Keratinocyte (primary cell): ENCODE measurements around the gene MFAP2.

Experiments used
- EZH2 ChIP-seq: IDR thresholded peaks from one replicate; pipeline ENCODE4 v1.6.1; 2012; ENCODE audit warnings: inconsistent platforms, mild to moderate bottlenecking, low read length, moderate library complexity
- TF ChIP-seq, protein P1 (sequence below), 3 experiments: IDR thresholded peaks in 1 of 3; conservative IDR thresholded peaks in 1 of 3; optimal IDR thresholded peaks in 1 of 3; 2 replicates in 2 of 3; 3 replicates in 1 of 3; pipeline versions ENCODE3 to v1.5.1; 2011; ENCODE audit warnings: low read length in 3 of 3, mild to moderate bottlenecking in 3 of 3, moderate library complexity in 2 of 3, control low read depth in 1 of 3, inconsistent platforms in 1 of 3; ENCODE audit not compliant: insufficient read depth in 2 of 3; ENCODE audit errors: extremely low read depth in 1 of 3

DNA sequence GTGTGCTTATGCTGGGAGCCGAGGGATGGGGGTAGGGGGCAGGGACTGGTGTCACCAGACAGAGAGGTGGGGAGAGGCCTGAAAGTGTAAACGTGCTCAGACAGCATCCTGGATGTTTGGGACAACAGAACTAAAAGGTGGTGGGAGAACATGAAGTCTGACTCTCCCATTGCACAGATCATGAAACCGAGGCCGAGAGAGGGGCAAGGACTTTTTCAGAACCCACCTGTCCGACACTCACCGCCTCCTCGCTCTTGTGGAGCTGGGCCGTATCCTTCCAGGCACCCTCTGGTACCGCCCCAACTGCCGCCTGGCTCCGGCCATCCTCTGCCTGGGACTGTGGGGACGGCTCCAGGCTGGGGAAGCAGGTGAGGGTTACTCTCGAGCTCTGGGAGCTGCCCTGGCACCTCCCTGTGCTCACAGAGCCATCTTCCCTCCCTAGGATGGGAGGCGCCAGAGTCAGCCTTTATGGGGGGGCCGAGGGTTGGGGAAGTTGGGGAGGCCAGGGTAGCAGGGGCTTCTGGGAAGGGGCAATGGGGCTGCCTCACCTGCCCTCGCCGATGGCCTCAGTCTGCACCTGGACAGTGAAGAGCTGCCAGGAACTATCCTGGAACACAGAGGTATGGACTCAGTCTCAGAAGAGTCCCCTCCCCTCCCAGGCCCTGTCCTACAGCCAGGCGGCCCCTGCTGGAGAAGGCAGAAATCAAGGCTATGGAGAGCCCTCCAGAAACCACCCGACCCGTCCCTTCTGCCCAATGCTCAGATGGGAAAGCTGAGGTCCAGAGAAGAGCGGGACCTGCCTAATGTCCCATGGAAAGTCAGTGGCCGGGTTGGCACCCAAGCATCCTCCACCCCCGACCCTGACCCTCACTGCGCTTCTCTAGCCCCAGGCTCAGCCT is 24.3 kb upstream of the MFAP2 start:
- TF ChIP-seq, protein P1, sequence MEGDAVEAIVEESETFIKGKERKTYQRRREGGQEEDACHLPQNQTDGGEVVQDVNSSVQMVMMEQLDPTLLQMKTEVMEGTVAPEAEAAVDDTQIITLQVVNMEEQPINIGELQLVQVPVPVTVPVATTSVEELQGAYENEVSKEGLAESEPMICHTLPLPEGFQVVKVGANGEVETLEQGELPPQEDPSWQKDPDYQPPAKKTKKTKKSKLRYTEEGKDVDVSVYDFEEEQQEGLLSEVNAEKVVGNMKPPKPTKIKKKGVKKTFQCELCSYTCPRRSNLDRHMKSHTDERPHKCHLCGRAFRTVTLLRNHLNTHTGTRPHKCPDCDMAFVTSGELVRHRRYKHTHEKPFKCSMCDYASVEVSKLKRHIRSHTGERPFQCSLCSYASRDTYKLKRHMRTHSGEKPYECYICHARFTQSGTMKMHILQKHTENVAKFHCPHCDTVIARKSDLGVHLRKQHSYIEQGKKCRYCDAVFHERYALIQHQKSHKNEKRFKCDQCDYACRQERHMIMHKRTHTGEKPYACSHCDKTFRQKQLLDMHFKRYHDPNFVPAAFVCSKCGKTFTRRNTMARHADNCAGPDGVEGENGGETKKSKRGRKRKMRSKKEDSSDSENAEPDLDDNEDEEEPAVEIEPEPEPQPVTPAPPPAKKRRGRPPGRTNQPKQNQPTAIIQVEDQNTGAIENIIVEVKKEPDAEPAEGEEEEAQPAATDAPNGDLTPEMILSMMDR (optimal IDR thresholded peaks at IDR 0.05 in 1 of 3, IDR thresholded peaks at IDR 0.05 in 1 of 3, conservative IDR thresholded peaks at IDR 0.05 in 1 of 3; ENCODE audit: extremely low read depth in 1 of 3, insufficient read depth in 2 of 3, low read length in 3 of 3), result peak in 1 of 3 experiments; percentile 23
- TF ChIP-seq EZH2, result no peak
